ENCODE results near the gene PARN. TPM values are rescaled to one million over a fixed set of nuclear protein-coding genes. Genes with fewer than 3 reads are reported as not detected.

The PARN gene
- total RNA-seq, 4 donors from 2014 or later = 36.6 to 66.8 (median 53.5) TPM

DNA sequence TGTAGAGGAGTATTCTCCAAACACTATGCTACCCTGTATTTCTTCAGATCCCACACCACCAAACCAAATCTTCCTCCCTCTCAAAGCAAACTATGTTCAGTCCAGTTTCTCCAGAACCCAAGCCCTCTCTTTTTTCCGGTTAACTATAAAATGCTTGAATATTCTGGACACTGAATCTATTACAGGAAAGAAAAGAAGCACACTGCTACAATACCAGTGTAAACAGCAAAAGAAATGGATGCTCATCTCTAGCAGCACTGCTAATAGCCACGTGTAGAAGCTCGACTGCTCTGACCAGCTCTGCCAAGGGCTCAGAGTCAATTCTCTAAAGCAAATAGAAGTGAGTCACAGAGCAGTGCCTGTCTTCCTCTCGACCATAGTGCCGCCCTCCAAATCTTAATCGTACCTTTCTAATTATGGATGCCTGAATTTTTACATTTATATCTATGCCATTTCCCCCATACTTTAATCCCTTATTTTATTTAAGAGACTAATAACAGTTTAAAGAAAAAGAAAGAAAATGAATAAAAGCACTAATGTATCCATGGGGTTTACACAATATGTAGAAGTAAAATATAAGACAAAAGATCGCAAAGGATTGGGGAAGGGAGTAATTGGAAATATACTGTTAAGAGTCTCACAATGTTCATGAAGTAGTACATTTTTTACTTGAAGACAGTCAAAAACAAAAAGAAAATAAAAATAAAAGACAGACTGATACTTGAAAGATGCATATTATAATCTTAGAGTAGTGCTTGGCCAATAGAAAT lies 154.5 kb downstream of the PARN start:
- Histone ChIP-seq H3K4me1 (no peaks in the 10 kb centered on the region), H3K9me3 (no peaks in the 10 kb centered on the region), H3K27ac (no peak overlapping the region), H3K36me3 (peaks cover 0 to 15% (median 0%) of the 10 kb centered on the region in 3 donors), H3K27me3 (no peaks in the 10 kb centered on the region), H3K4me3 (no peak overlapping the region)
- DNase-seq = no peak
- TF ChIP-seq, protein P1, sequence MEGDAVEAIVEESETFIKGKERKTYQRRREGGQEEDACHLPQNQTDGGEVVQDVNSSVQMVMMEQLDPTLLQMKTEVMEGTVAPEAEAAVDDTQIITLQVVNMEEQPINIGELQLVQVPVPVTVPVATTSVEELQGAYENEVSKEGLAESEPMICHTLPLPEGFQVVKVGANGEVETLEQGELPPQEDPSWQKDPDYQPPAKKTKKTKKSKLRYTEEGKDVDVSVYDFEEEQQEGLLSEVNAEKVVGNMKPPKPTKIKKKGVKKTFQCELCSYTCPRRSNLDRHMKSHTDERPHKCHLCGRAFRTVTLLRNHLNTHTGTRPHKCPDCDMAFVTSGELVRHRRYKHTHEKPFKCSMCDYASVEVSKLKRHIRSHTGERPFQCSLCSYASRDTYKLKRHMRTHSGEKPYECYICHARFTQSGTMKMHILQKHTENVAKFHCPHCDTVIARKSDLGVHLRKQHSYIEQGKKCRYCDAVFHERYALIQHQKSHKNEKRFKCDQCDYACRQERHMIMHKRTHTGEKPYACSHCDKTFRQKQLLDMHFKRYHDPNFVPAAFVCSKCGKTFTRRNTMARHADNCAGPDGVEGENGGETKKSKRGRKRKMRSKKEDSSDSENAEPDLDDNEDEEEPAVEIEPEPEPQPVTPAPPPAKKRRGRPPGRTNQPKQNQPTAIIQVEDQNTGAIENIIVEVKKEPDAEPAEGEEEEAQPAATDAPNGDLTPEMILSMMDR (IDR thresholded peaks at IDR 0.05) = no peak
- no peak for TF ChIP-seq POLR2A (IDR thresholded peaks at IDR 0.05)

DNA sequence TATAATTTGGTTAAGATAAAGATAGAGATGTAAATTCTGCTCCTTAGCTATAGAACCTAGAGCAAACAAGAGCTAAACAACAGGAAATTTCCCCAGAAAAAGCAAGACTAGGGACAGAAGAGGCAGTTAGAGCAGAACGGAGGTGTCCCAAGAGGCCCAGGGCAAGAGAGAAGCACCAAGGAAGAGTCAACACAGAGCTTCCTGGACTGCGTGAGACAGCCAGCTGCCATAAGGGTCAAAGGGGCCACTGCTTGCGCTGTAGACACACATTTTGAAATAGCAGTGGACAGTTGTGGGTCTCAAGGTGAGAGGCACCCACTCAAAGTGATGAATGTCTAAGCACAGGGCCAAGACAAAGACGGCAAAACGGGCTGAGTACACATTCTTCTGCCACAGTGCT lies 156.6 kb downstream of the PARN start:
- no peak for DNase-seq

DNA sequence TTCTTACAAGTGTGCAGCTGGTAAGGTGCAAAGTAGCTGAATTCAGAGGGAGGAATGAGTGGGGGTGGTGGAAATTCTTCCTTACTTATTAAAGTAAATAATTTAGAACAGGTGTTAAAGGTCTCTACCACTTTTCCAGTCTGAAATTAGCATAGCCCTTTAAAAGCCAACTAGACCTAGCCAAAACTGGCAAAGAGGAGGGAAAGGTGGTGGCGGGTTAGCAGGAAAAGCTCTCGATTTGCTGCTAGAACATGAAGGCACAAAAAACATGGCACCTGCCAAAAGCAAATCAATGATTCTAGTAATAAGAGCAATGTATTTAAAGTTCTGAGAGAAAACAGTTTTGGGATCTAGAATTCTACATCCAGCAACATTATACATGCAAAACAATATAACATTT lies 157.7 kb downstream of the PARN start:
- Histone ChIP-seq H3K36me3 (no peaks in the 10 kb centered on the region), H3K27me3 (no peaks in the 10 kb centered on the region), H3K4me1 (no peaks in the 10 kb centered on the region), H3K9me3 (no peaks in the 10 kb centered on the region), H3K4me3 (no peak overlapping the region), H3K27ac (no peak overlapping the region)
- DNase-seq = no peak
- TF ChIP-seq POLR2A (IDR thresholded peaks at IDR 0.05) = no peak
- TF ChIP-seq, protein P1 (IDR thresholded peaks at IDR 0.05) = no peak

More for the DNA sequence above, 156.6 kb downstream of the PARN start:
- no peaks in the 10 kb centered on the region for H3K27me3 ChIP-seq
- no peaks in the 10 kb centered on the region for H3K36me3 ChIP-seq
- no peak overlapping the region for H3K4me3 ChIP-seq
- no peaks in the 10 kb centered on the region for H3K4me1 ChIP-seq
- no peaks in the 10 kb centered on the region for H3K9me3 ChIP-seq
- no peak overlapping the region for H3K27ac ChIP-seq
- TF ChIP-seq, protein P1 (IDR thresholded peaks at IDR 0.05) = no peak
- no peak for TF ChIP-seq POLR2A (IDR thresholded peaks at IDR 0.05)

DNA sequence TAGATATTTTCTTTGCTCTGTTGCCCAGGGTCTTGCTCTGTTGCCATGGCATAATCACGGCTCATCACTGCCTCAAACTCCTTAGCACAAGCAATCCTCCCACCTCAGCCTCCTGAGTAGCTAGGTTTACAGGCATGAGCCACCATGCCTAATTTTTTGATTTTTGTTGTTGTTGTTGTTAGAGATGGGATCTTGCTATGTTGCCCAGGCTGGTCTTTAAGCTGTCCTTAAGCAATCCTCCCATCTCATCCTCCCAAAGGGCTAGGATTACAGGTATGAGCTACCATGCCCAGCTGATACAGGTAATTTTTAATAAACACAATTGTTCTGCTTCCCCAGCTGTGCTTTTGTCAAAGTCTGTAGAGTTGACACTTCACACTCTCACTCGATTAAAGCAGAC lies 159.3 kb downstream of the PARN start:
- H3K36me3 ChIP-seq = no peaks in the 10 kb centered on the region
- no peaks in the 10 kb centered on the region for H3K9me3 ChIP-seq
- H3K27me3 ChIP-seq = no peaks in the 10 kb centered on the region
- no peak overlapping the region for H3K4me3 ChIP-seq
- TF ChIP-seq, protein P1 (IDR thresholded peaks at IDR 0.05) = no peak
- TF ChIP-seq POLR2A (IDR thresholded peaks at IDR 0.05) = no peak
- H3K4me1 ChIP-seq = no peaks in the 10 kb centered on the region
- no peak overlapping the region for H3K27ac ChIP-seq
- no peak for DNase-seq

DNA sequence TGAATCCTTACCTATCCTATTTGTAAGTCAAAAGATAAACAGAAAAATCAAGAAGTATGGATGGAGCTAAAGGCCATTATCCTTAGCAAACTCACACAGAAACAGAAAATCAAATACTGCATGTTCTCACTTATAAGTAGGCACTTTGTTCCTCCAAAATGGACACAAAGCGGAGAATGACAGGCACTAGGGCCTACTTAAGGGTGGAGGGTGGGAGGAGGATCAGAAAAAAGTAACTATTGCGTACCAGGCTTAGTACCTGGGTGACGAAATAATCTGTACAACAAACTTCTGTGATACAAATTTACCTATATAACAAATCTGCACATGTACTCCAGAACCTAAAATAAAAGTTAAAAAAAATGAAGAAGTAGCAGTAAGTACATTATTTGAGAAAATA lies 164.3 kb downstream of the PARN start:
- H3K27me3 ChIP-seq = no peaks in the 10 kb centered on the region
- peaks cover 0 to 8% (median 0%) of the 10 kb centered on the region in 4 donors for H3K9me3 ChIP-seq
- H3K4me1 ChIP-seq = no peaks in the 10 kb centered on the region
- H3K36me3 ChIP-seq = no peaks in the 10 kb centered on the region
- DNase-seq = no peak
- no peak for TF ChIP-seq POLR2A (IDR thresholded peaks at IDR 0.05)
- TF ChIP-seq, protein P1 (IDR thresholded peaks at IDR 0.05) = no peak
- H3K4me3 ChIP-seq = no peak overlapping the region
- no peak overlapping the region for H3K27ac ChIP-seq
